AG08396 (cell line): ENCODE results near the gene UNCX.

Experiments used
- DNase-seq: peaks from one replicate; pipeline ENCODE4 v3.0.0; 2012; ENCODE audit warnings: low spot score, mixed read lengths

Gene UNCX

GRCh38 chr7:1243964-1244416, 11.3 kb downstream of the UNCX start:
- DNase-seq, result no peak

DNA sequence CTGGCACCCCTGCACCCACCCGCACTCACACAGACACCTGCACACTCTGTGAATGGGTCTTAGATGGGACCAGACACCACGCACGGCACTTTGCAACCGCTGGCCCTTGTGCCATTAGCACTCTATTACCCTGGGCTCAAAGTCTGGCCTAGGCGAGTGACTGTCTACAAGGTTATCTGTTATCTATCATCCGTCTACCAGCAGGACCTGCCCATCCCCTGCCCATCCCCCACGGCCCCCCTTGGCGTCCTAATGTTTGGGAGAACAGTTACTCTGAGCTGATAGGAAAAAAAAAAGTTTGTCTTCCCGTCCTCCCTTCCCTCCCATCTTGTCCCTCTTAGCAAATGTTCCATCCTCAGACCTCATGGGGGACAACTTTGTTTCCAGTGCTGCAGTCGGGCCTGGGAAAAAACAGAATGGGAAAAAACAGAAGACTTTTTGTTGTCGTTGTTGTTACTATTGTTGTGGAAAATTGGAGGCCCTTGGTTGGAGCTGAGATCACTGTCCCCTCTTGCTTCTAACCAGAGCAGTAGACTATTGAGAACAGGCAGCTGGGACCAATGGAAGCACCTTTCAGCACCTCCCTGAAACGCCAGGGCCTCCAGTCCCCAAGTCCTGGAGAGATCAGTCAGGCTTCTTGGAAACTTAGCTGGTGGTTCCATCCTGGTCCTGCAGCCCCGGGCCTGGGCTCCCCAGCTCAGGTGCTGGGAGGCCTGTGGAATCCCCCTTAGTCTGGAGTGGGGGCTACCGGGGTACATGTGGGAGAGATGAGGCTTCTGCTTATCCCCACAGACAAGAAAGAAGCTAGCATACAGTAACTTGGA, 12.2 kb downstream of the UNCX start:
- DNase-seq, result no peak

- DNase-seq, result no peak
These were observed 12.9 kb downstream of the UNCX start for GRCh38 chr7:1245524-1246050.

GRCh38 chr7:1246160-1246870, 13.6 kb downstream of the UNCX start:
- no peak for DNase-seq

DNA sequence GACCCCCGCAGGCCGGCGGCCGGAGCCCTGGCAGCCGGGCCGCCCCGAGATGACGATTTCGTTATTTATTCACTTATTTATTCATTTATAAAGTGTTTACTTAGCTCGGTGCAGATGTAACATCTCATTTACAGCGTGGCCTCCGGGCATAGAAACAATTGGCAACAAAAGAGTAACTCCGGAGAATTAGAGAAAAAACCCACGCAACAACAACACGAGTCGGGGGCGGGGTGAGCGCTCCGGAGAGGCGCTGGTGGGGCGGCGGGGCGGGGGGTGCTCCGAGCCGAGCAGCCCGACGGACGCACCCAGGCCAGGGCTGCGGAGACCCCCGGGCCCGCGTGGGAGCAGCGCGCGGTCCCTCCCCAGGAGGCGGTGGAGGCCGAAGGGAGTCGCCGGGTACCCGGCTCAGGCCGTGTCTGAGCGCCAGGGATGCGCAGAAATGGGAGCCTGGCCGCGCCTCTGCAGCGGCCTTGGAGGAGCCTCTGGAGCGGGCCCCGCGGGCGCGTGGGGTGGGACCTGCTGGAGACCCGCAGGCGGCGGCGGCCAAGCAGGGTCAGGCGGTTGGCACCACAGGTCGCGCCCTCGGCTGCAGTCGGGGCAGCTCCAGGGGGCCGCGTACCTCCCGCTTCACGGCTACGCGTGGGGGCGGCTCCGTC, 14.3 kb downstream of the UNCX start:
- no peak for DNase-seq

DNA sequence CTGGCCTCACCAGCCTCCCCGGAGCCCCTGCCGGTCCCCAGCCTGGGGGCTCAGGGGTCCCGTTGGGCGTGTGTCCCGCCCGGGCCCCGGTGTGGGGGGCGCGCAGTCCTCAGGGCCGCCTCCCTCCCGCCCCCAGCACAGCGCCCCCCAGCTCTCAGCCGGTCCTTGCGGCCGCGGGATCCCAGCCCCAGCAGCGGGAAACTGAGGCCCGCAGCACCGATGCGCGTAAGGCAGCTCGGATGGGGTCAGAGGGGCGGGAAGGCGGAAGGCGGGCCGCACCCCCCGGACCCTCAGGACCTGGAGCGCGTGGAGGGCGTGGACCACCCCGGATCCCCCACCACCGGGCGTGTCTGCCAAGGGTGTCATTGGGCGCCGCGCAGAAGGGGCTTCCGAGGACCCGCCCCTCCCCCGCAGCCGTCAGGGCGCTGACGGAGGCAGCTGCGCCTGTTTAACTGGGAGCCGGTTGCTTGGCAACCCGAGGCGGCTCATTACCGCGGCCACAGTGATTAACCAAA, 14.9 kb downstream of the UNCX start:
- peak; percentile 67 for DNase-seq

GRCh38 chr7:1248143-1248915, 15.7 kb downstream of the UNCX start:
- DNase-seq, result no peak

- no peak for DNase-seq
These were observed 16.4 kb downstream of the UNCX start for GRCh38 chr7:1248916-1249581.

DNA sequence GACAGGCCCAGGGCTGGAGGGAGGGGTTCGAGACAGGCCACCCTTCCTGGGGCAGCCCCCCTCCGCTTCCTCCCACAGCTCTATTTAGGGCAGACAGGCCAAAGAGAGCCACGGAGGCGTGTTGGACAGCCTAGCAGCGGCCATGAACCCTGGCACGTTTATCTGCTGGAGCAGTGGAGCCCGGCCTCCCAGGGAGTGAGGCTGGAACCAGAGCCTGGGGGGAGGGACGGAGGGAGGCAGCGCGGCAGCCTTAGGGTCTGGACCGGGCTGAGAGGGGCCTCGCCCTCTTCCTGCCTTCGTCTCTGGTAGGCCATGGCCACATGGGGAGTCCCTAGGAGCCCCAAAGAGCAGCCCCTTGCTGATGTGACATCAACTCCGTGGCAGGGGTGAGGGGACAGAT, 17.1 kb downstream of the UNCX start:
- DNase-seq, result no peak

- DNase-seq, result no peak
These were observed 18.2 kb downstream of the UNCX start for GRCh38 chr7:1250901-1251300.

- no peak for DNase-seq
These were observed 19.3 kb downstream of the UNCX start for GRCh38 chr7:1251796-1252539.

DNA sequence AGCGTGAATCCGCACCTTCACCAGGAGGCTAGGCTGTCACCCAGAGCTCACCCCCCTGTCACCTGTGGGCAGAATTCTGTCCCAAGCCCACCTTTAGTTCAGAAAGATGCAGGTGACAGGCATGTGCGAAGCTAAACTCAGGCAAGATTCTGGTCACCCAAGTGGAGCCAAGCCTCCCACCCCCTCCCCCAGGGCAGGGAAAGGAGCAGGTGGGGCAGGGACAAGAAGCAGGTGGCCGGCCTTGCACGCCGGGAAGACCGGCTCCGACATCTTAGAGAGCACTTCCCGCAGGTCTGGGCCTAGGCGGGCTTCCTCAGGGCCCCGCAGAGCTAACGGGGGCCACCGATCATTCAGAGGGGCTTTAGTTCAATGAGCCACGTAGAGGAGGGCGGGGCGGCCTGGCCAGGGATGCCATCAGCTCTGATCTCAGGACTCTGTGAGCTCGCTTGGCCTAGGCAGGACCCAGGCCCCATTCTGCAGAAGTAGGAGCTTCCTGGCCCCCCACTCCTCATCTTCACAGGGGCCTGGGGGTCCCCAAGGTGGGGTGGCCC, 19.9 kb downstream of the UNCX start:
- DNase-seq, result no peak

DNA sequence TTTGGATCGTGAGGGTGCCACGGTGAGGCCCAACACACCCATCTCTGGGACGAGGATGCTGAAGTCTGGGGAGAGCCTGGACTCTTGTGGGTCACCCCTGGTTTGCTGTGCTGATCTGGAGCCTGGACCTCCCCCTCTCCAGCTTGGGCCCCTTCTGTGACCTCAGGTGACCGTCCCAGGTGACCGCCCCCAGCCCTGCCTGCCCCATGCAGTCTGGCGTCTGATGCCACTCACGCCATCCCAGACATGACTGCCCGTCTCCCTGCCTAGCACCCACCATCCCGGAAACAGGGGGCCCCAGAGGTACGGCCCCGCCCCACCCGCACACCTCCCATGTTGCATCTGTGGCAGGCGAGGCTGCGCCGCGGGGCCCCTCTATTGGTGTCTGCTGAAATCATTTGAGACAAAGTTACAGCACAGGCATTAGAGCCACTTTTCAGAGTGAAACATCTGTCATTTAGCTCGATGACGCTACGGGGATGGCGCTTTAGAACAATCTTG, 21.1 kb downstream of the UNCX start:
- no peak for DNase-seq

DNA sequence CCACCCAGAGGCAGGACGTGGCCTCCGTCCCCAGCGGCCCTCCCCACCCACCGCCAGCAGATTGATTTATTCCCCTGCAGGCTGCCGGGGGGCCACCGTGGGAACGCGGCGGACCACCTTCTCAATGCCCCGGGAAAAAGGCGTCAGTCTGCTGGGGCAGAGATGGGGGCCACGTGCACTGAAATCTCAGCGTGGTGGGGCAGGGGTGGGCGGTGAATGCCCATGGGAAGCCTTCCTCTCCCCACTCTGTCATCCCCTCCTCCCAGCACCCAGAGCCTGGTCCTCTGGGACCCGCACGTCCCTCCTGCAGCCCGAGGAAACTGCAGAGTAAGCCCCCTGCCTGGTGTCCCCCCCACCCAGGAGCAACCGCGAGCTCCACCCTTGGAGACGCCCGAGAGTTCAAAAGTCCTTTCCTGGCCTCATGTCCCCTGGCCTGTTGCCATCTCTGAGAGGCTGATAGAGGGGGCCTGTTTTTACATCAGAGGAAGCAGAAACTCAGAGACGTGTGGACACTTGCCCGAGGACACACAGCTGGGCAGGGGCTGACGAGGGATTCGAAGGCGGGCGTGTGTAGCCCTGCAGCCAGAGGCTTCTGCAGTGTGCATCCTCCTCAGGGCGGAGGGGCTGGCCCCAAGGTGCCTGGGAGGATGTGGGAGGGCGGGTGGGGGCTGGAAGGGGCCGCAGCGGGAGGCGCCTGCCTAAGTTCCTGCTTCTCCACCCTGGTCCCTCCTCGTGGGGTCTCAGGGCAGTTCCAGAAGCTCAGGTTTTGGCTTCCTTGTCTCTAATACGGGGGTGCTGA, 21.8 kb downstream of the UNCX start:
- DNase-seq, result no peak

DNA sequence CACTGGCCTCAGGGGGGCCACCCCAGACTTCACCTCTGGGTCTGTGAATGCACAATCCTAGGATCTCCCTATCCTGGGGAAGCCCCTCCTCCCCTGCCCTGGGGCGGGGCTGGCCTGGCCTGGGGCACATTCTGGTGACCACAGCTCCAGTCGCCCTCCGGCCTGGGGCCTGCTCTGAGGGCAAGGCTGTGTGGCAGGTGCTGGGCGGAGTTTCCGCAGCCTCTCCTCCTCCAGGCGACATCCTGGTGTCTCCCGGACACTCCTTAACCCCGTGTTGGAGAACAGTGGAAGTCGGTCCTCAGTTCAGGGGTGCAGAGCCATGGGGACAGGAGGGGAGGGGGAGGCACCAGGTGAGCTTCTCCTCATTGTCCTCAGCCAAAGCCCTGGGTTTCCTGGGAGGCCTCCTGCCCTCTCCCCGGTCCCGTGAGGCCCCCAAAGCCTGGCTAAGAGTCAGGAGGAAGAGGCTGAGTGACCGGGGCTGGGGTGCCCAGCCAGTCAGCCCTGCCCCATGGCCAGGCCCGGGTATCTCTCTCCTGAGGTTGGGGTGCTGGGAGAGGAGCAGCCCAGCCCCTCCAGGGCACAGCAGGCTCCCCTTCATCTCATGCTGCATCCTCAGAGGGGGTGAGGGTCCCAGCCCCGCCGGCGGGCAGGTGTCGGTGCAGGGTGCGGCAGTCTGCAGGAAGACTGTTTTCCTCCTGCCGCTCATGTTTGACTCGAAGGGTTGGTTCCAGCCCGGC, 22.6 kb downstream of the UNCX start:
- no peak for DNase-seq

DNA sequence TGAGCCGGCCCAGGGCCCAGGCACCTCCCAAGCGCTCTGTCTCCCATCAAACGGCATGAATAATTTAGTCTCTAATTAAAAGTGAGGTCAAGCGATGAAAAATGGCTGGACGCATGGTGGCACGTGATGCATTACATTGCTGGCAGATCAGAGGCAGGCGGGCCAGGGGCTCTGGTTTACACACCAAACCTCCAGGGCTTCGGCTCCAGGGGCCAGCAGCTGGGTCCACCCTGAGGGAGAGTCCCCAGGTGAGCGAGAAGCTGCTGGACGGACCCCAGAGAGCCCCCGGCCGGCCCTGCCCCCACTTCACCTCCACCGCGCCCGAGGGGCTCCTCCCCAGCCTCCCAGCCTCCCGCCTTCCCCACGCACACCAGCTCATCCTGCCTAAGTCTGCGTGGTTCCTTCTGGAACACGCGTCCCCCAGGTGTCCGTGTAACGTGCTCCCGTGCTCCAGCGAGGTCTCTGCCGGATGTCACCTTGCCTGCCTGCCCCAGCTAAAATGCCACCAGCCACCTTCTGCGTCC, 23.2 kb downstream of the UNCX start:
- no peak for DNase-seq

DNA sequence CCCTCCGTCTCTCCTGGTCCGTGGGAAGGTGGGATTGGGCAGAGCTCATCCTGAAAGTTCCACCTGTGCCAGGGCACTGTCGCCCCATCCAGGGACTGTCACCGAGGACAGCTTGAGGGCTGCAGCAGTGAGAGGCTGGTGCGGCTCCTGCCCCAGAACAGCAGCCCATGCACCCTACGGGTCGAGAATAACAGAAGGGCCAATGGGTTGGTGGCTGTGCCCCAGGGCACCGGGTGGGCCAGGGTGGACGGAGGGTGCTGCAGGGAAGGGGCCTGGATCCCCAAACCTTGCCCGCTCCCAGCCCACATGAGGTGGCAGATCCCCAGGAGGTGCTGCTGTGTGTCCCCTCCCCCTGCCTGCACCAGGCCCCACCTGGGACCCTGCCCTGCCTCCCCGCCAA, 23.9 kb downstream of the UNCX start:
- no peak for DNase-seq

- DNase-seq, result no peak
These were observed 24.5 kb downstream of the UNCX start for GRCh38 chr7:1257221-1257620.
